ENCODE measurements around the gene ENTR1. TPM values are rescaled to one million over a fixed set of nuclear protein-coding genes. Genes with fewer than 3 reads are reported as not detected.

Gene ENTR1
- total RNA-seq, 1 donor from 2014 or later = 27.7 TPM

DNA sequence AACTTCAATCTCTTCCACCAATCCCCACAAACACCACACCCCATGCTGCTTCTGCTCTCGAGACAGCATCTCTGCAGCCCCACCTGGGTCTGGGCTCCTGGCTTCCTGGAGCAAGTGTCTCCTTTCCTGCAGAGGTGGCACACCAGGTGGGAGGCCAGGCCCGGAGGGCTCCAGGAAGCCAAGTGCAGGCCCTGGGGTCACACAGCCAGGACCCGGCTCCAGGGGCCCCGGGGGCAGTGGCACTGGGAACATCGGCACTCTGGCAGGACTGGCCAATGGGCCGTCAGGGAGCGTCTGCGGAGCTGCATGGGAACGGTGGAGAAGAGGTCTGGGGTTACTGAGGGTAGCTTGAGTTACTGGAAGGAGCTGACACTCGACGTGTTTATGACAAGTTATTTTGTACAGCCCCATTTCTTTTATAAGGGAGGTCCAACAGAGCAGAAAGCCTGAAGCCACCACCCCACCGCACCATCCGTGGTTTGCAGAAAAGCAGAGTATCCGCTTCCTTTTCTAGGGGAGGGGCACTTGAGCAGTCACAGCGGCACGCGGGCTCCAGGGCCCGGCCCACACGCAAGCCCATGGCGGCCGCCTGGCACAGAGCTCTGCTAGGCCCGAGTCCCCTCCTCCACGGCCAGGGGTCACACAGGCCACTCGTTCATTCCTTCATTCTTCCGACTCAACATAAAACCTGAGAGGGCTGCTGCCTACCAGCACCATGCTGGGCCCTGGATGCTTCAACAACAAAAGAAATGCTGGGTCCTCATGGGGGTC is 43.8 kb upstream of the ENTR1 start:
- intact Hi-C loops (cut with DNase I) = no loop called here
- Histone ChIP-seq H3K4me3 (no peak overlapping the region), H3K9me3 (no peaks in the 10 kb centered on the region), H3K4me1 (no peaks in the 10 kb centered on the region), H3K36me3 (peaks cover 79 to 100% of the 10 kb centered on the region in 2 donors), H3K27ac (no peak overlapping the region), H3K27me3 (no peaks in the 10 kb centered on the region)
- no peak for DNase-seq (ENCODE audit: low spot score in 2 of 2)
- TF ChIP-seq, protein P1, sequence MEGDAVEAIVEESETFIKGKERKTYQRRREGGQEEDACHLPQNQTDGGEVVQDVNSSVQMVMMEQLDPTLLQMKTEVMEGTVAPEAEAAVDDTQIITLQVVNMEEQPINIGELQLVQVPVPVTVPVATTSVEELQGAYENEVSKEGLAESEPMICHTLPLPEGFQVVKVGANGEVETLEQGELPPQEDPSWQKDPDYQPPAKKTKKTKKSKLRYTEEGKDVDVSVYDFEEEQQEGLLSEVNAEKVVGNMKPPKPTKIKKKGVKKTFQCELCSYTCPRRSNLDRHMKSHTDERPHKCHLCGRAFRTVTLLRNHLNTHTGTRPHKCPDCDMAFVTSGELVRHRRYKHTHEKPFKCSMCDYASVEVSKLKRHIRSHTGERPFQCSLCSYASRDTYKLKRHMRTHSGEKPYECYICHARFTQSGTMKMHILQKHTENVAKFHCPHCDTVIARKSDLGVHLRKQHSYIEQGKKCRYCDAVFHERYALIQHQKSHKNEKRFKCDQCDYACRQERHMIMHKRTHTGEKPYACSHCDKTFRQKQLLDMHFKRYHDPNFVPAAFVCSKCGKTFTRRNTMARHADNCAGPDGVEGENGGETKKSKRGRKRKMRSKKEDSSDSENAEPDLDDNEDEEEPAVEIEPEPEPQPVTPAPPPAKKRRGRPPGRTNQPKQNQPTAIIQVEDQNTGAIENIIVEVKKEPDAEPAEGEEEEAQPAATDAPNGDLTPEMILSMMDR (IDR thresholded peaks at IDR 0.05) = no peak

DNA sequence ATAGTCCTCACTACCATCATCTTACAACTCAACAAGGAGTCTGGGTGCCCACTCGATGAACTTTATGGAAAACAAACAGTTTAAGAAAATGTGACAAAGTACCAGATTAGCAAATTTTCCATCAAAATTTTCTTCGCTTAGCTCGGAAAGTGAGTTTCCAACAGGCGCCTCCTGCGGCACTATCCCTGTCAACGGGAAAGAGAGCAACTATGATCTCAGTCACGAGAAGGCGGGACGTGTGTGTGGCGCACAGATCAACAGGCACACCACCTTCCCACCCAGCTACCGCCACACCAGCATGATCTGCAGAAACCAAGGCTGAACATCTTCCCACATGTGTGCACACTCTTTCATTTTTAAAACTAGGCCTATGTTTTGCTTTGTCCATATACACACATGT is 42.9 kb upstream of the ENTR1 start:
- H3K4me1 ChIP-seq = no peaks in the 10 kb centered on the region
- no peak overlapping the region for H3K27ac ChIP-seq
- no peak overlapping the region for H3K4me3 ChIP-seq
- intact Hi-C loops (cut with DNase I) = no loop called here
- no peak for DNase-seq (ENCODE audit: low spot score in 2 of 2)
- peaks cover 79 to 100% of the 10 kb centered on the region in 2 donors for H3K36me3 ChIP-seq
- H3K9me3 ChIP-seq = no peaks in the 10 kb centered on the region
- no peaks in the 10 kb centered on the region for H3K27me3 ChIP-seq
- TF ChIP-seq, protein P1 (IDR thresholded peaks at IDR 0.05) = no peak

DNA sequence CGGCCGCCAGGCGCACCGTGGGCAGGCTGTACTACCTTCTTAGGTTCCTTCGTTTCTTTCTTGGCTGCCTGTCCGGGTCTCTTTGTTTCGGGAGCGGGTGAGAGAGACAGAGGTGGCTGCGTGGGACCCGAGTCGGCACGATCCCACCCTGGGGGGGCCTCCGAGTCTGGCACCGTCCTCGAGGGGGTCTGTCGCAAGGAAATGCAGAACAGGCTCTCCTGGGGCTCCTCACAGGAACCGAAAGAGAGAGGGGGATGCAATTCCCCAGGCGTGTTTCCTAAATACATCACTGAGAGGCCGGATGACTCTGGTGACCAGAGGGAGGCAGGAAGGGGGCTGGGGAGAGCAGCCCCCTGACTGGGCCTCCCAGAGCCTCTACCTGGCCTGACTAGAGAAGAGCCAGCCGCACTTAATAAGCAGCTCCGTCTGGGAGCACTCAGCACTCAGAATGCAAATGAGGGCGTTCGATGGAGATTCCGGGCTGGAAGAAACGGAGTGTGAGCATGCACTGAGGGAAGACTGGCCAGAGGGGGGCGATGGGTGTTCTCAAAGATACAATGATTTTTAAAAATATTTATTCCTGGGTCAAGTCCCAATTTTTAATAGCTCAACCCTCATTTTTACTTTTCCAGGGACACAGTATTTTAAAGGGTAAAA is 40.9 kb upstream of the ENTR1 start:
- no peak for DNase-seq (ENCODE audit: low spot score in 2 of 2)
- no peaks in the 10 kb centered on the region for H3K4me1 ChIP-seq
- no peak overlapping the region for H3K27ac ChIP-seq
- peaks cover 80 to 100% of the 10 kb centered on the region in 2 donors for H3K36me3 ChIP-seq
- H3K9me3 ChIP-seq = no peaks in the 10 kb centered on the region
- no peak overlapping the region for H3K4me3 ChIP-seq
- H3K27me3 ChIP-seq = no peaks in the 10 kb centered on the region
- intact Hi-C loops (cut with DNase I) = no loop called here
- TF ChIP-seq, protein P1 (IDR thresholded peaks at IDR 0.05) = no peak

DNA sequence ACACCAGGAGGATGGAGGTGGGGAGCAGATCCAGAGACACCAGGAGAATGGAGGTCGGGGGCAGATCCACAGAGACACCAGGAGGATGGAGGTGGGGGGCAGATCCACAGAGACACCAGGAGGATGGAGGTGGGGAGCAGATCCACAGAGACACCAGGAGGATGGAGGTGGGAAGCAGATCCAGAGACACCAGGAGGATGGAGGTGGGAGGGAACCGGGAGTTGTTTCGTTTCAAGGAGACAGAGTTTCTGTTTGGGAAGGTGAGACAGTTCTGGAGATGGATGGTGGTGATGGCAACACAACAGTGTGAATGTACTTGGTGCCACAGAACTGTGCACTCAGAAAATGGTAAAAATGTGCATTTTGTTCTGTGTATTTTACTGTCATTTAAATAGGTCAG is 38.2 kb upstream of the ENTR1 start:
- no peak for DNase-seq (ENCODE audit: low spot score in 2 of 2)
- intact Hi-C loops (cut with DNase I) = no loop called here
- no peak overlapping the region for H3K27ac ChIP-seq
- H3K4me3 ChIP-seq = no peak overlapping the region
- H3K36me3 ChIP-seq = peaks cover 81 to 98% of the 10 kb centered on the region in 2 donors
- TF ChIP-seq, protein P1 (IDR thresholded peaks at IDR 0.05) = no peak
- no peaks in the 10 kb centered on the region for H3K27me3 ChIP-seq
- no peaks in the 10 kb centered on the region for H3K9me3 ChIP-seq
- H3K4me1 ChIP-seq = no peaks in the 10 kb centered on the region

DNA sequence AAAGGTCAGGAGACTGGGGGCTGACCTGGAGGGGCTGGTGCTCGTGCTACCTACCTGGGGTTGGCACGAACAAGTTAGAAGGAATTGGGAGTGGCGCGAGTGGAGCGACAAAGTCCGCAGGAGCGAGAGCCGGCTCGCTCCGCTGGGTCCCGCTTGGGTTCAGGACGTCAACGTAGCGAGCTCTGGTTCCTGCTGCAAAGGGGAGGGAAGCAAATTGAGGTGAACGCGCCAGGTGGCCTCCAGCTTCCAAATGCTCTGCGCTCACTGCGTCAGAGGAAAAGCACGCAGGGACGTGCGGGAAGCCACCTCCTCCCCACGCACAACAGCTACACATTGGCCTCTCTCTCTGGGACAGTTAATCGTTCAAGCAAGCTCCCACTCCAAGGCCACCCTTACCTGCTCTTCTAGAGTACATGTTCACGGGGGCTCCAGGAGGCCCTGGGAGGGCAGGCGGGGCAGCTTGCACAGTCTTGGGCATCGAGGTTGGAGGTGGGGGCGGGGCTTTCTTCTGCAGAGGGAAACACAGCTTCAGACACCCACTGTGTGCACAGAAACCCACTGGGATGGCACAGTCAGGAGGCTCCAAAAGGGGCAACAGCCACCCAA is 36.9 kb upstream of the ENTR1 start:
- Histone ChIP-seq H3K4me1 (no peaks in the 10 kb centered on the region), H3K36me3 (peaks cover 92 to 98% of the 10 kb centered on the region in 2 donors), H3K4me3 (no peak overlapping the region), H3K27ac (no peak overlapping the region), H3K27me3 (no peaks in the 10 kb centered on the region), H3K9me3 (no peaks in the 10 kb centered on the region)
- intact Hi-C loops (cut with DNase I) = no loop called here
- TF ChIP-seq, protein P1 (IDR thresholded peaks at IDR 0.05) = no peak
- no peak for DNase-seq (ENCODE audit: low spot score in 2 of 2)

Measured in ascending aorta (tissue), 2 donors.